Activated gamma-delta T cell treated with Interleukin-2 at 50 U/mL for 16 hours (primary cell): ENCODE data around the gene PKN2.
"Not testable (repeated sequence)": the region's sequence is repeated elsewhere in the genome, so short reads cannot be mapped to it uniquely, and the experiment has no call there.

Experiments
- DNase-seq: peaks from one replicate; pipeline ENCODE4 v3.0.0-alpha.2; 2020

Gene PKN2

DNA sequence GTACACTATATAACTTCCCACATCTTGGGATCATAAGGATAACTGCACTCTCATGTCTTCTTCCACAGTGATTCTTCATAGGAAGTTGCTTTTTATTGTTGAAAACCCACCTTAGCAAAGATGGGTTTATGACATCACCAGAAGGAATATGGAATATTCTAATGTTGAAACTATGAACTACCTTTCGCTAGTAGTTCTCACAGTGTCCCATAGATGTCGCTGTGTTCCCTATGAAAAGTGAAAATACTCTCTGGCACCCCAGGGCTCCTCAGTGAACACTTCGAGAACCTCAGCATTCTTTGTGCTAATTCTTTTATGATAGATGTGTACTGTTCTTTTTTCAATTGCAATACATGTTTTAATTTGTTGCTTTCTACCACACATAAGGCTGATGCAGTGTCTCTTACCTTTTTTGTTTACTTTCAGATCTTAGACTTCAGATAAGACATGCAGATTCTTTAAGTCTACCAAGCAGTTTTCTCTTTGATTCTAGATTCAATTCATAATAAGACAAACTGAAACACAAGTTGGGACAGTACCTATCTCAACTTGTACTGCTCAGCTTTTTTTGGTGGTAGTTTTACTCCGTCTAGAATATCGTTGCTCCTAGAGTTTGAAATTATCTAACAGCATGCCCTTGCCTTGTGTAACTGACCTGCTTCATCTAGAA, 116.4 kb downstream of the PKN2 start:
- DNase-seq: peak; percentile 23

DNA sequence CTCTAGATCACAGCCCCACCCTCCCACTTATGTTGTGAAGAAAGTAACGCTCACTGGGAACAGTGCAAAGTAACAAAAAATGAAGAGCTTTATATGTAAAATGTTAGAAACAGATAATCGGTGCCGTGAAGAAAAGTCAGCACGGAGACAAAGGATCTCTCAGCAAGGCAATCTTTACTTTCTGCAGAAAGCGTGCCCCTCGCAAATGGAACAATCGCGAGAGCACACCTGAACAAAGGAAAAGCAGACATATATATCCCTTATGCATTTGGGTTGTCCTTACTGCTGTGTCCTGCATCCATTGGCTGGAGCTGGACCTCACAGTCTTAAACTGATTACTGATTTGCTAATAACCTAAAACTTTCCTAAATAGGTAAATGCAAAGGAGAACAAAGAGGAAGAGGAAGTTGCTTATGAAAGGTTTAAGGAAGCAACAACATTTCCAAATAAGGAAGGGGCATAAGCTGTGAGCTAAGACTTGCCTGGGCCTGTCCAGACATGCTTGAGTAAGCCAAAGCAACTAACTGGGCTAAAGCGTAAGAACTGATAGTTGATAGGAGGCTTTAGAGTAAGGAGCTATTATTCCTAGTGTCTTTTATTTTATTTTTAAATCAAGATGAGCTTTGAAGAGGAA, 117.6 kb downstream of the PKN2 start:
- DNase-seq: no peak

DNA sequence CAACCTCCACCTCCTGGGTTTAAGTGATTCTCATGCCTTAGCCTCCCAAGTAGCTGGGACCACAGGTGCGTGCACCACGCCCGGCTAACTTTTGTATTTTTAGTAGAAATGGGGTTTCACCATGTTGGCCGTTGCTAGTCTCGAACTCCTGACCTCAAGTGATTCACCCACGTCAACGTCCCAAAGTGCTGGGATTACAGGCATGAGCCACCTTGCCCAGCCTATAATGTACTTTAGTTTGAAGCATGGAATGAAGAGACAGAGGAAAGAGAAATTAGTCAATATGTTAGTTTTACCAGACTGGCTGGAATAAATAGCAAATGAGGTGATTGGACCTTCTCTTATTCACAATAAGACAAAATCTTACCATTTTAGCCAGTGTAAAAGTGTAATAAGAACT, 118.3 kb downstream of the PKN2 start:
- DNase-seq: no peak

DNA sequence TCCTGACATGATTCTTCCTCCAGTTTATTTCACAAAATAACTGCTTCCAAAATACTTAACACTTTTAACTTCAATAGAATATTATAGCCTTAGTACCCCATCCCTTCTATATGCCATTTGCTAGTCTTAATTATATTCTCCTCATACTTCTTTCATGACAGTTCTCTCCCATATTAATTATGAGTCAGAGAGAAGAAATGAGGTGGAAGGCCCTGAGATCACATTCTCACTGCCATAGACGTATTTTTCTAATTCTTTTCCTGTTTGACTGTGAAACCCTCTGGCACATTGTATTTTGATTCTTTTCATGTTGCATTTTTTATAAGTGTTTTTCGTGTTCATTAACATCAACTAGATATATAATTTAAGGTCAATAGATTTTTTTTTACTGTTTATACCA, 118.9 kb downstream of the PKN2 start:
- no peak for DNase-seq

DNA sequence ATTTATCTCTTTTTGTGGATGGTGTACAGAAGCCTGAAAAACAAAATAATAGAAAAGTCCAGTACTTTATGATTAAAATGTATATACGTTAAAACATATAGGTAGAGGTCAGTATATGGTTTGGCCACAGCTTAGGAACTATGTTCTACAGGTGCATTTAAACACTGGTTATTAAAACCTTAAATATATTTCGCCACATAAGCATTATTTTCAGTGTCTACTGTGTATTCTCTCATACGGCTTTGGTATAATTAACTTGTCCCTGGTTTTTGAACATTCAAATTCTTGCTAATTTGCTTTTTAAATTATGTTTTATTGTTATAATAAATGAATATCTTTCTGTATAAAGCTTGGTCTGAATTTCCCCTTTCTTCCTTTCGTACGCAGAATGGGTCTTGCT, 119.4 kb downstream of the PKN2 start:
- no peak for DNase-seq

DNA sequence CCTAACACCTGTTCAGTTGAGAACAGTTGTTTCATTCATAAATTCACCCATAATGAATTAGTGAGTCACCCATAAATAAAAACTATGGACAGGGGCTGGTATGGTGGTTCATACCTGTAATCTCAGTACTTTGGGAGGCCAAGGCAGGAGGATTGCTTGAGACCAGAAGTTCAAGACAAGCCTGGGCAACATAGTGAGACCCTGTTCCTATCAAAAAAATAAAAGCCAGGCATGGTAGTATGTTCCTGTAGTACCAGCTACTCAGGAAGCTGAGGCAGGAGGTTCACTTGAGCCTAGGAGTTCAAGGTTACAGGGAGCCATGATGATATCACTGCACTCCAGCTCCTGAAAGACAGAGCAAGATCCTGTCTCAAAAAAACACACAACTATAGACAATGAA, 128.3 kb downstream of the PKN2 start:
- DNase-seq: no peak

DNA sequence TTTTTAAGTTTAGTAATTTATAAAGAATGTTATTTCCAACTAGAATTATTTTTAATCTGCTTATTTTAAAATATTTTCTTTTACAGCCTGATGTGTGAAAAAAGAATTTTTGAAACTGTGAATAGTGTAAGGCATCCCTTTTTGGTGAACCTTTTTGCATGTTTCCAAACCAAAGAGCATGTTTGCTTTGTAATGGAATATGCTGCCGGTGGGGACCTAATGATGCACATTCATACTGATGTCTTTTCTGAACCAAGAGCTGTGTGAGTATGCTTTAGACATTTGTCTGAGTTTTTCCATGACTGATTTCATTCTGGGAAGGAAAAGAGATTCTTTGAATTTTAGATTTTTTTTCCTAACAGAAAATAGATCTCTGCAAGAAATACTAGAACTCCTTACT, 129.4 kb downstream of the PKN2 start:
- no peak for DNase-seq

DNA sequence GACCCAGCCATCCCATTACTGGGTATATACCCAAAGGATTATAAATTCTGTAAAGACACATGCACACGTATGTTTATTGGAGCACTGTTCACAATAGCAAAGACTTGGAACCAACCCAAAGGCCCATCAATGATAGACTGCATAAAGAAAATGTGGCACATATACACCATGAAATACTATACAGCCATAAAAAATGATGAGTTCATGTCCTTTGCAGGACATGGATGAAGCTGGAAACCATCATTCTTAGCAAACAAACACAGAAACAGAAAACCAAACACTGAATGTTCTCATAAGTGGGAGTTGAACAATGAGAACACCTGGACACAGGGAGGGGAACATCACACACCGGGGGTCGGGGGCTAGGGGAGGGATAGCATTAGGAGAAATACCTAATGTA, 135.6 kb downstream of the PKN2 start:
- not testable (repeated sequence) for DNase-seq

DNA sequence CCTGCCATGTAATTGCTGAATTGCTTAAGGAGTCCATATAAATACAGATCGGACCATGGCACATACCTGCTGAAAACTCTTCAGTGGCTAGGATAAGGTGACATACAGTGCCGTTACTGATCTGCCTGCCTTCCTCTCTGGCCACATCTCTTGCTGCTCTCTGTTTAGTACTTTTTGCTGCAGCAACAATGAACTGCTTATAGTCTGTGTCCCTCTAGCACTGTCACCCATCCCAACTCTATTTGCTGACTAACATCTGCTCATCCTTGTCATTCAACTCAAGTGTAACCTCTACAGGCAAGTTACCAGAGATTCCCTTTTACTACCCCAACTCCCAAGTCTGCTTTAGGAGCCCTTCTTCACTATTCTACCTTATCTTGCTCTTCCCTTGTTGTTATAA, 141.6 kb downstream of the PKN2 start:
- no peak for DNase-seq

DNA sequence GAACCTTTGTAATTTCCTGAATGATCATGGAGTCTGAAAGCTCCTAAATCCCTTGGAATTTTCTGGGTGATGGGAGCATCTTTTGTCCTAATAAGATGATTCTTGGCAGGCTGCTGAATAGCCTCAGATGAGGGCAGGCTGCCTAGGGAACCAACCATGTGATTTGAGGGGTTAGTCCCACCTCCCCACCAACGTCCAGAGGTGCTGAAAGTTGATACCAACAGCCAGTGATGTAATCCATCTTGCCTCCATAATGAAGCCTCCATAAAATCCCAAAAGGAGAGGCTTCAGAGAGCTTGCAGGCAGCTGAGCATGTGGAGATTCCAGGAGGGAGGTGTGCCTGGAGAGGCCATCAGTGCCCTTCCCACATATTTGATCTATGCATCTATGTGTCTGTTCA, 163.6 kb downstream of the PKN2 start:
- no peak for DNase-seq

DNA sequence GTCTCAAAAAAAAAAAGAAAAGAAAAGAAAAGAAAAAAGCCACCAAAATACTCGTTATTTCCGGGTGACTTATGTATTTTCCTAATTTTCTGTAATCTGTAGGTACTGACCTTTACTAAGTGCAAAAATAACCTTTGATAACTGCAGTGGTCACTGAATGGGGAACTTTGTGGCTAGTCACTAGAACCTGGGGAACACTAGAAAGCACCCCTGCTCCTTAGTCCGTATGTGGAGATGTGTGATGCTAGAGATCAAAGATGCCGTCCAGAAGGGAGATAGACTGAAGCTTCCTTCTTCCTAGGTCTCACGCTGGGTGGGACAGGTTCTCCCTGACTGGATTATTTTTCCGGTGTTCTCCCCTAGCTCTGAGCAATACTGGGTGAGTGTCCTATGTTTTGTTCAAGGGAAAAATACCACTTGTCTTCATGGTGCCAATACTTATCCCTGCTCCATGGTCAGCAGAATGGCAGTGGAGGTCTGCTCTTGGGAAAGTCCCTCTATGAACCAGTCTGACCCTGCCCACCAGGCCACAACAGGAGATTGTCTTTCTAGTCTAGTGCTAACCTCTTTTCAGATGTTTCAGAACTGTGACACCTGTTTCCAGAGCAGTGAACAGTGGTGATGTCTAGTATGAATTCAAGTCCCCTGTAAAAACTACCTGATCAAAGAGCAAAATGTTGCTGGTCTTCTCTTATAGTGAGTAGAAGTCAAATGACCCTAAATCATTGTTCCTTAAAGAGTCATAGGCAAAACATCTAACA, 167.4 kb downstream of the PKN2 start:
- no peak for DNase-seq

DNA sequence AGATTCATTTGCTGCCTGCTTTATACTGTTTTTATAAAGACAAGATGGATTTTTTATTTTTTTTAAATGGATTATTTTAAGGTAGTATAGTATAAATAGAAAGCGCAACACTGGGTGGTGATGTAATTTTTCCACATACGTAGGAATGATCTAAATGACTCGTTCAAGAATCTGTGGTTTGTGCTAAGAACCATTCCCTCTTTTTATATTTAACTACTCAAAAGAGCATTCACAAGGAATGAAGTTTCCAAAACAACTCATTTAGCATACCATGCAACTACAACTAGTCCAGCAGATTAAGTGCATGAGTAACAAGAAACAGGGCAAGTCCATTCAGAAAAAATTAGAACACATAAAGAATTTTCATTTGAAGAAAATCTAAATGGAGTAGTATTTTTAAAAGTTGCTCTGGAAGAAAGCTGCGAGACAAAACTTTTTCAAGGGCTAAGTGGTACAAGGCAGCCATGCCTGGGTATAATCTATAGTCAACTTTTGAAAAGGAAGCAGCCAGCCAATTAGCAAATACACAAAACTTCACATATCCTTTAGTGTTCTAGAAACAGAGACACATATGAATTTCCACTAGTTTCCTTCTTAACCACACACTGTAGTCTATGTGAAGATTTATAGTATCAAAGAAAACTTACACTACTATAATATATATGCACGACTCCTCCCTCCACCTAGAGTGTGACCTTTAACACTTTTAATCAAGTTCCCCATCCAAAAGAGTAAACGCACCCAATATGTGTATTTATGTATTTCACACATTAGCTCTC, 183.9 kb downstream of the PKN2 start:
- no peak for DNase-seq

DNA sequence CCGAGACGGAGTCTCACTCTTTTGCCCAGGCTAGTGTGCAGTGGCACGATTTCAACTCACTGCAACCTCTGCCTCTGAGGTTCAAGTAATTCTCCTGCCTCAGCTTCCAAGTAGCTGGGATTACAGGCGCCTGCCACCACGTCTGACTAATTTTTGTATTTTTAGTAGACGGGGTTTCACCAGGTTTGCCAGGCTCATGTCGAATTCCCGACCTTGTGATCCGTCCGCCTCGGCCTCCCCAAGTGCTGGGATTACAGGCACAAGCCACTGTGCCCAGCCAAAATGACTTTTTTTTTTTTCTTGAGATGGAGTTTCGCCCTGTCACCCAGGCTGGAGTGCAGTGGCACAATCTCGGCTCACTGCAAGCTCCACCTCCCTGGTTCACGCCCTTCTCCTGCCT, 185.6 kb downstream of the PKN2 start:
- not testable (repeated sequence) for DNase-seq

DNA sequence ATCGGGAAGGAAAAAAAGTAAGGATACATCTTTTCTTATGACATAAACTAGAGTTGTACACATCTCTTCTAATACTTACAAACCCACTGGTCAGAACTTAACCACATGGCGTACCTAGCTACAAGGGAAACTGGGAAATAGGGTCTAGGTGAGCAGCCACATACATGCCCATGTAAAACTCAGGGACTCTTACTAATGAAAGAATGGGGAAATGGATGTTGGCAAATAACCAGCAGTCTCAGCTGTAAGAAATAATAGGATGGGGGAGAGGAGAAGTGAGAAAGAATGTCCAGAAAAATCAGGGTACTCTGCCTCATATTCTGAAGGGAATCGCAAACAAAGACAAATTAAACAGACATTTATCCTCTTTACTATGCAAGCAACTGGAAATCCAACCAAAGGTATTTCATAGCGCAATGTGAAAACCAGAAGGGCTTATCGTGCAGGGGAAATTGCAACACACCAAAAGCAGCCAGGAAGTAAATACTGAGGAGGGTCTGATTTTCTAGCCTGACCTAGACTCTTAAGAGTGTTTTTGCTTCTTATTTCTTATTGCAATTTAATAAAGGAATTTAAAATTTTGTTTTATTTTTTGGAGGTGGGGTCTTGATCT, 189.8 kb downstream of the PKN2 start:
- DNase-seq: no peak

DNA sequence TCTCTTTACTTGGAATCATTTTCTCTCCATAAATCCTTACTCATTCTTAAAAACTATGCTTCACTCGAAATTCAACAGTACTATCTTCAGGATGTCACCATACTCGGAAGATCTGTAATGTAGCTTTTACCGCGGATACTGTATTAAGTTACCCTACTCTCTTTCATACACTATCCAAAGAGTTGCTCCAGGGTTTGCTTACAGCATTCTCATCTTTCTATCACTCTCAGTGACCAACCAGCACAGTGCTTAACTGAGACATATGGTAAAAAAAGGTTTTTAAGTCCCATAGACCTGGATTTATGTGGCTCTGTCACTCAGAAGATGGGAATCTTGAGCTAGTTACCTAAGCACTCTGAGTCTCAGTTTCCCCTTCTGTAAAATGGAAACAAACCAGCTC, 191.5 kb downstream of the PKN2 start:
- no peak for DNase-seq

DNA sequence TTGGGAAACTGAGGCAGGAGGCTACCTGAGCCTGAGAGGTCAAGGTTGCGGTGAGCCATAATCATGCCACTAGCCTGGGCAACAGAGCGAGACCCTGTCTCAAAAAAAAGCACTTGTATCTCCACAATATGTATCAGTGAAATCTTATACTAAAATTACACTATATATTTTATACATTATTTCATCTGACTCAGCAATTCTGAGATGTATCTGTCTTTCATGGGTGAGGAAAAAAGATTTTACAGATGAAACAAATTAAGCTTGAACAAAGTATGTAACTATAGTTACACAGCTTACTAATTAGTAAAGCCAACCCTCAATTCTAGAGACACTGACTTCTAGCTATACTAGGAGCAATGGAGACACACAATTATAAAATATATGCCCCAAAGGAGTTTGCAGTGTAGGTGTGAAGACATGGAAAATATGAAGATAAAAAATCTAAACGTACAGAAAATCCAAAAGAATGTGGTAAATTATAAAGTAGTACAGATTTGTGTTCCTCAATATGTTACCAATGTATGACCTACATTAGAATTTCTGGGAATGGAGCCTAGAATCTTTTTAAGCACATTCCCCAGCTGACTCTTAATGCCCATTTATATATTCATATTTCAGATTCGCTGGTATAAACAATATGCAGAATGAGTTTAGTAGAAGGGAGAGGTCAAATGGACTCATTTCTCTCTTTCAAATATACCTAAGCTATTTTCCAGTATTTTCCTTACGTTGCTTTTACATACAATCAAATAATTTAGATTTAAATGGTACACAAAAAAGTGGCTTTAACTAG, 192.7 kb downstream of the PKN2 start:
- DNase-seq: no peak

DNA sequence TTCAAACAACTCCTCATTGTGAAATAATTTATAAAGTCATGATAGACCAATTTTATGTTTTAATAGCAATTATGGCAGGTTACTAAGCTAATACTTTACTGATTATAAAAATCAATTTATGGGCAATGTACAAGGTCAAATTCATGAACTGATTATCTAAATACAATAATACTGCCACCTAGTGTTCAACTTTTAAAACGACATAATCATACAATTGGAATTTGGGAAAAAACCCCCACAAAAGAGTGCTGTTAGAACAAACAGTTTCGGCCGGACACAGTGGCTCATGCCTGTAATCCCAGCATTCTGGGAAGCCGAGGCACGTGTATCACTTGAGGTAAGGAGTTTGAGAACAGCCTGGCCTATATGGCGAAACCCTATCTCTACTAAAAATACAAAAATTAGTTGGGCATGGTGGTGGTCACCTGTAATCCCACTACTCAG, 193.3 kb downstream of the PKN2 start:
- DNase-seq: no peak

DNA sequence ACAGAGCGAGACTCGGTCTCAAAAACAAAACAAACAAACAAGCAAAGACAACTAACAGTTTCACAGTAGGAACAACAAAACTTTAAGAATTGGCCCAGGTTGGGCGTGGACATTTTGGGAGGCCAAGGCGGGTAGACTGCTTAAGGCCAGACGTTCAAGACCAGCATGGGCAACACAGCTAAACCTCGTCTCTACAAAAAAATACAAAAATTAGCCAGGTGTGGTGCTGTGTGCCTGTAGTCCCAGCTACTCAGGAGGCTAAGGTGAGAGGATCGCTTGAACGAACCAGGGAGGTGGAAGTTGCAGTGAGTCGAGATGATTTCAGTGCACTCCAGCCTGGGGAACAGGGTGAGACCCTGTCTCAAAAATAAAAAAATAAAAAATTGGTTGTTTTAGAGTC, 193.8 kb downstream of the PKN2 start:
- DNase-seq: no peak

DNA sequence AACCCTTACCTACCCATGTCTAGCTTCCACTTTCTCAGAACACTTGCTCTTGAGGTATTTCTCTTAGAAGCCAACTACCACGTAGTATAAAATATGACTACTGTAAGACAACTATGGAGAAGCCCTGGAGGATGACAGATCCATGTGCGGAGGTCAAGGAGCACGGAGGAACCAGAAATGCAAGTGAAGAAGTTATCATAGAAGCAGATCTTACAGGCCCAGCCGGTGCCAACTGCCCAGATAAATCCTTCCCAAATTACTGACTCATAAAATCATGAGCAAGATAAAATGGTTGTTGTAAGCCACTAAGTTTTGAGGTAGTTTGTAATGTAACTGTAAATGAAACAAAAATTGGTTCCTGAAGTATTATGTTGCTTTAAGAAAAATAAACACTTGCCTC, 194.7 kb downstream of the PKN2 start:
- no peak for DNase-seq

DNA sequence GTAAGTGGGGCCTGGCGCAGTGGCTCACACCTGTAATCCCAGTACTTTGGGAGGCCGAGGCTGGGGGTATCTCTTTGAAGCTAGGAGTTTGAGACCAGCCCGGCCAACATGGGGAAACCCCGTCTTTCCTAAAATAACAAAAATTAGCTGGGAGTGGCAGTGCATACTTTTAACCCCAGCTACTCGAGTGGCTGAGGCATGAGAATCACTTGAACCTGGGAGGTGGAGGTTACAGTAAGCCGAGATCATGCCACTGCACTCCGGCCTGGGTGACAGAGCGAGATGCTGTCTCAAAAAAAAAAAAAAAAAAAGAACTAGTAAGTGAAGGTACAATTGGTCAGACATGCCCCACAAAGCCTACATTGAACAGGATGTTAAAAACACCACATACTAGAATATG, 196.6 kb downstream of the PKN2 start:
- not testable (repeated sequence) for DNase-seq

DNA sequence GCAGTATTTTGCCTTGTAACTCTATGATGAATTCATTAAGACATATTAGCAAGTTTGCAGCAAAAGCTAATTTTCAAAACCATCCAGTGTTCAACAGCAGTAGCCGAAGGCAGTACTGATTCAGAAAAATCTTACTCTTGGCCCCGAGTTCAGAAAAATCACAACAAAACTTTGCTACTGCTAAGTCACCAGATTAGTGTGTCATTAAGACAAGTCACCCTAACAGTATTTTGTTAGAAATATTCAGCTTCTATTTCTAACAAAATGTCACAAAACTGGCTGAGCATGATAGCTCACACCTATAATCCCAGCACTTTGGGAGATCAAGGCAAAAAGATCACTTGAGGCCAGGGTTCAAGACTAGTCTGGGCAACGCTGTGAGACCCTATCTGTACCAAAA, 199.1 kb downstream of the PKN2 start:
- no peak for DNase-seq
